ENCODE measurements around the gene FGD6.

- no peak for TF ChIP-seq CTCF (IDR thresholded peaks at IDR 0.05)
- no peak for TF ChIP-seq EZH2 (IDR thresholded peaks at IDR 0.05; ENCODE audit: borderline replicate concordance, insufficient read depth, low read depth, low read length, poor library complexity, severe bottlenecking)
These were observed 156.3 kb downstream of the FGD6 start for GRCh38 chr12:95060951-95061350.
